Astrocyte of the spinal cord (primary cell): Measurements from ENCODE around the gene MRPL22.

Source experiments
- DNase-seq: peaks from one replicate; pipeline ENCODE4 v3.0.0; 2011; ENCODE audit warnings: low read depth, low spot score
- H3K4me3 ChIP-seq: 2 replicates; pipeline ENCODE4 v1.5.1; 2011; ENCODE audit warnings: low read depth, mild to moderate bottlenecking, low read length, moderate library complexity
- CTCF ChIP-seq: IDR thresholded peaks from 2 replicates; pipeline ENCODE4 v1.5.1; 2012; ENCODE audit warnings: low read depth, mild to moderate bottlenecking, low read length, inconsistent platforms
- in situ Hi-C: cut with HindIII; loops from 2 replicates; pipeline ENCODE4 v1.10.0; 2017; ENCODE audit warnings: low sequenced_read_pairs

The MRPL22 gene

DNA sequence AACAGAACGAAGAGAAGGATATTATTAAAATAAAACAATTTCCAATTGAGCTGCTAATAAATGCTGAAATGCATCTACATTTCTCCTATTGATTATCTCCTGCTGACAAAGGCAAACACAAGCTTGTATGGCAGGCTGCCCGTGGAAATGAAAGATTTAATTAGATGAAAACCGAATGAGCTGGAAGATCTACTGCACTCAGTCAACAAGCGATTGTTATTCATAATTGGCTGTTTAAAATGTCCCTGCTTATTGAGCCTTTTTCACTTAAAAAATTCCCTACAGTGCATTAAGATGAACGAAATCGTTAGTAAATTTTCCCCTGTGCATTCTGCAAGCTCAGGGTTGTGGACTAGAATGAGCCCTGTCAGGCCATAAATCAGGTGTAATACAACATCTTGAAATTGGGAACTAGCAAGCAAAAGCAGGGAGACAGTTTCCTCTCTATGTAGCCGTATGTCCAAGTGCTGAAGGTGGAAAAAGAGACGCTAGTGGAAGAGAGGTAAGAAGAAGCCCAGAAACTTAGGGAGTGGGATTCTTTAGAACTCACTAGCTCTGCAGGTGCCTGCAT lies 44.2 kb downstream of the MRPL22 start:
- DNase-seq = no peak
- in situ Hi-C loops = no loop called here
- no peak for TF ChIP-seq CTCF
- H3K4me3 ChIP-seq = no peak overlapping the region

- no peak for DNase-seq
- H3K4me3 ChIP-seq = no peak overlapping the region
- TF ChIP-seq CTCF = no peak
- in situ Hi-C loops = no loop called here
These were observed 45.3 kb downstream of the MRPL22 start for GRCh38 chr5:154986151-154986550.

GRCh38 chr5:154989626-154990025 lies 48.8 kb downstream of the MRPL22 start:
- in situ Hi-C loops = no loop called here
- no peak overlapping the region for H3K4me3 ChIP-seq
- no peak for TF ChIP-seq CTCF
- DNase-seq = no peak

- H3K4me3 ChIP-seq = no peak overlapping the region
- DNase-seq = no peak
- in situ Hi-C loops = no loop called here
- no peak for TF ChIP-seq CTCF
These were observed 52.6 kb downstream of the MRPL22 start for GRCh38 chr5:154993461-154993860.

DNA sequence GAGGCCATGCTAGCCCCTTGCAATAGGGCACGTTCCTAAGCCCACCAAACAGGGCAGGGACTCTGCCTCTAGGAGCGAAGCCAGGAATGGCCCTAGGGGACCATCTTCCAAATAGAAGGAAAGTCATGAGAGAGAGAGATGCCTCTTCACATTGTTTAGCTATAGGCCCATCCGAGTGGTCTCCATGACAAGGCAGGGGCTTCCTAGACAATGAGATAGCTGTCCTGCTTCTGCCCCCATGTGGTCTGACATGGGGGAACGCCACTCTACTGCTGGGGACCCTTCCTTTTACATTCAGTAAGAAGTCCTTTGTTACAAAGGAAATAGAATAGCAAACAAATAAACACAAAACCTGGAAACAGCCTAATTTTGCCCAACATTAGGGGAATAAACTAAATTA lies 54.8 kb downstream of the MRPL22 start:
- no peak for DNase-seq
- no peak for TF ChIP-seq CTCF
- in situ Hi-C loops = no loop called here
- H3K4me3 ChIP-seq = no peak overlapping the region

- H3K4me3 ChIP-seq = no peak overlapping the region
- DNase-seq = no peak
- TF ChIP-seq CTCF = no peak
- in situ Hi-C loops = no loop called here
These were observed 56.9 kb downstream of the MRPL22 start for GRCh38 chr5:154997746-154998145.

- DNase-seq = no peak
- TF ChIP-seq CTCF = no peak
- H3K4me3 ChIP-seq = no peak overlapping the region
- in situ Hi-C loops = no loop called here
These were observed 59.0 kb downstream of the MRPL22 start for GRCh38 chr5:154999865-155000264.
